OCI-LY3 (cell line): ENCODE results near the gene NFYC.

Source experiments
- CTCF ChIP-seq: fragments of 200-600, 300-600 bp; sonication (generic); IDR thresholded peaks from 2 replicates; pipeline ENCODE4 v1.5.1; 2014; ENCODE audit warnings: antibody characterized with exemption, low read length, low read depth
- EZH2phosphoT487 ChIP-seq: fragments of 200-600 bp; shearing (Covaris generic); IDR thresholded peaks from 2 replicates; pipeline ENCODE4 v1.6.1; 2018; ENCODE audit warnings: antibody characterized with exemption, mixed run types, low read depth

DNA sequence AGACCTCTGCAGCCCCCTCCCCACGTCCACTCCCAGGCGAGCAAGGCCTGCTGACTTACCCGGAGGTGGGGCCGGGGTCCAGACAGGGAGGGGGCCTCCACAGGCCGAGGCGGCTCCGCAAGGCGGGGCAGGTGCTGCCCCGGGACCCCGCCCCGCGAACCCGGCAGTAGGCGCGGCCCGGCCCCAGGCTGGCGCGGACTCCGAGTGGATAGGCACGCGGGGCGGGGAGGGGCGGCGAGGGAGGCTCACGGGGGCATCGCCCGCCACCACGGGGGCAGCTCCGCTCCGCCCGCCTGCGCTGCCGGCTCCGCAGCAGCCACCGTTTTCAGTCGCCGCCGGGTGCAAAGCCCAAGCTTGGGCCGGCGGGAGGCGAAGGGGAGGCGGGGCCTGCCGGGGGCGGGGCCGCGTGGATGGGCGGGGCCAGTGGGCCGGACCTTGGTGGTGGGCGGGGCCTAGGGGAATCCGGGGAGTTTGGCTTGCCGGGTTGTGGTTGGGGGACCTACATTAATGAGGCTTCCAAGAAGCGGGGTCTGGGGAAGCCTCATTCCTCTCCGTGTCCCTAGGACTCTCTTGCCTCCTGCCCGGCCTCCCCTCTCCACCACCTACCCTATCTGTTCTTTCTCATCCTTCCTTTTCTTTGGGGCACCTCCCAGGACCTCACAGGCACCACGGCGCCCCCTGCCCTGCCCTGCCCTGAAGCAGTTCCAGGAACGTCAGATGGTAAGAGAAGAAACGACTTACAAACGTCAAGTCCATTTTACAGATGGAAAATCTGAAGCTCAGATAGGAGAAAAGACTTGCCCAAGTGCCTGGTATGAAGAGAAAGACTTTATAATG is 26.0 kb upstream of the NFYC start, which contains the start of gene RIMS3:
- TF ChIP-seq CTCF (peak; percentile 59), EZH2phosphoT487 (no peak)
